Renal cortex interstitium (tissue), 11 donors: Measurements from ENCODE around the gene SPTAN1. TPM values are rescaled to one million over a fixed set of nuclear protein-coding genes. Genes with fewer than 3 reads are reported as not detected.

Experiments used
- DNase-seq, 11 donors: peaks; one replicate each; pipeline ENCODE4 v3.0.0-alpha.2; 2013; ENCODE audit warnings: low read depth in 9 of 11, low spot score in 4 of 11; ENCODE audit errors: extremely low read depth in 1 of 11
- polyA plus RNA-seq, 3 donors: library from polyadenylated mRNA; unstranded; fragments of 120-200 nt; gene quantifications; one replicate each; pipeline ENCODE4 v1.2.1, GENCODE V29; 2013; ENCODE audit not compliant: insufficient read length in 3 of 3

The SPTAN1 gene
- polyA plus RNA-seq, 3 donors = 329 to 433 (median 374) TPM

- no peak for DNase-seq
These were observed 72.2 kb downstream of the SPTAN1 start for GRCh38 chr9:128624566-128624965.

GRCh38 chr9:128625391-128626146 is 73.2 kb downstream of the SPTAN1 start:
- no peak for DNase-seq

- no peak for DNase-seq
These were observed 73.8 kb downstream of the SPTAN1 start for GRCh38 chr9:128626181-128626580.

GRCh38 chr9:128627127-128627715 is 74.8 kb downstream of the SPTAN1 start:
- DNase-seq = no peak

GRCh38 chr9:128627906-128628305 is 75.5 kb downstream of the SPTAN1 start:
- no peak for DNase-seq

- no peak for DNase-seq
These were observed 76.2 kb downstream of the SPTAN1 start for GRCh38 chr9:128628471-128629048.

- no peak for DNase-seq
These were observed 76.7 kb downstream of the SPTAN1 start for GRCh38 chr9:128629136-128629535.

GRCh38 chr9:128629852-128630545 is 77.6 kb downstream of the SPTAN1 start:
- DNase-seq = no peak

GRCh38 chr9:128631636-128632035 is 79.2 kb downstream of the SPTAN1 start:
- no peak for DNase-seq

- DNase-seq = no peak
These were observed 79.7 kb downstream of the SPTAN1 start for GRCh38 chr9:128632066-128632465.

- DNase-seq = no peak
These were observed 80.1 kb downstream of the SPTAN1 start for GRCh38 chr9:128632486-128632885.

GRCh38 chr9:128633057-128633456 is 80.7 kb downstream of the SPTAN1 start:
- no peak for DNase-seq

- no peak for DNase-seq
These were observed 81.2 kb downstream of the SPTAN1 start for GRCh38 chr9:128633601-128634000.

GRCh38 chr9:128634111-128634510 is 81.7 kb downstream of the SPTAN1 start:
- no peak for DNase-seq

- DNase-seq = no peak
These were observed 82.4 kb downstream of the SPTAN1 start for GRCh38 chr9:128634651-128635262.

- DNase-seq = peak in 7 of 11 donors; percentile 19 to 62 (median 39)
These were observed 83.1 kb downstream of the SPTAN1 start for GRCh38 chr9:128635266-128636023.

- no peak for DNase-seq
These were observed 83.6 kb downstream of the SPTAN1 start for GRCh38 chr9:128636024-128636390.

- no peak for DNase-seq
These were observed 84.5 kb downstream of the SPTAN1 start for GRCh38 chr9:128636556-128637530.
